Cardiac septum (tissue), 1 donor: ENCODE measurements around the gene TMEM117. TPM values are rescaled to one million over a fixed set of nuclear protein-coding genes. Genes with fewer than 3 reads are reported as not detected.

Experiments used
- DNase-seq: peaks from one replicate; pipeline ENCODE4 v3.0.0-alpha.2; 2020; ENCODE audit warnings: low spot score
- intact Hi-C: fragments of 100-400 bp; cut with DNase I; formaldehyde crosslinking; loops from one replicate; pipeline ENCODE4 v1.14.0; 2022
- total RNA-seq: library from RNA; stranded (reverse); fragmentation: NEBNext Ultra II Directional; extraction: Animal tissue kit (Norgen Biotek cat#: 25700); gene quantifications from one replicate; pipeline ENCODE4 v1.2.1, GENCODE V29; 2021
- donor health status: DM: no; HTN: no; CAD: no.

TMEM117 gene
- total RNA-seq, 1 donor from 2014 or later: 7.5 TPM

DNA sequence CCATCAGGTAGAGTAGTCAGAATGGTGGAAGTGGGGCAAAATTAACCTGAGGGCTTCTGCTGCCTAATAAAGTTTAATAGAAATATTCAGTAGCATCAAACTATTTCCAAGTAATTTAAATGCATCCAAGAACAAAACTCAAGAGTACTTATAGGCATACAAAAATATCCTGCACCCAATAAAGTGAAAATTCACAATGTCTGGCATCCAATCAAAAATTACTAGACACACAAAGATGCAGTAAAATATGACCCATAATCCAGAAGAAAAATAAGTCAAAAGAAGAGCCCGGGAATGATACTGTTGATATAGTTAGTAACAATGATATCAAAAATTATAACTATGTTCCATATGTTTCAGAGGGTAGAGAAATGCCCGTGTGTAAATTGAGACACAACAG is 95.3 kb downstream of the TMEM117 start:
- intact Hi-C loops: no loop called here
- no peak for DNase-seq

- intact Hi-C loops: no loop called here
Observed at GRCh38 chr12:43935581-43935980, 99.7 kb downstream of the TMEM117 start.

DNA sequence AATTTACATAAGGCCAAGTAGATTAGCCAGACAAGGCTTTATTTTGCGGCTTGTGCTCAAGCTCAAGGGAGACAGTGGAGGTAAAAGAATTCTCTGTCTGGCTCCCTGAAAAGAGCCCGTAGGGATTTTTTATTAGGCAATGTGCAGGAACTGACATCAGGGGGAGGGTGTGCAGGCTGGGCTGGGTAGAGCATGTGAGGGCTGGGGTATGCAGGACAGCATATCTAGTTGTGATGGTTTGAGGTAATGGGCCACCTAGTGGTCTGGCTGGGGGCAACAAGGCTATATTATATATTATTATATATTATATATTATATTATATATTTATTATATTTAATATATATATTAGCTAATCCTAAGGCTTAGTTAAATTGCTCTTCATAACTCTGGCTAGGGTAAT is 102.1 kb downstream of the TMEM117 start:
- intact Hi-C loops: no loop called here
- no peak for DNase-seq

More at GRCh38 chr12:43935581-43935980, 99.7 kb downstream of the TMEM117 start:
- DNase-seq: no peak

GRCh38 chr12:43942379-43942778 is 106.5 kb downstream of the TMEM117 start:
- intact Hi-C loops: no loop called here

DNA sequence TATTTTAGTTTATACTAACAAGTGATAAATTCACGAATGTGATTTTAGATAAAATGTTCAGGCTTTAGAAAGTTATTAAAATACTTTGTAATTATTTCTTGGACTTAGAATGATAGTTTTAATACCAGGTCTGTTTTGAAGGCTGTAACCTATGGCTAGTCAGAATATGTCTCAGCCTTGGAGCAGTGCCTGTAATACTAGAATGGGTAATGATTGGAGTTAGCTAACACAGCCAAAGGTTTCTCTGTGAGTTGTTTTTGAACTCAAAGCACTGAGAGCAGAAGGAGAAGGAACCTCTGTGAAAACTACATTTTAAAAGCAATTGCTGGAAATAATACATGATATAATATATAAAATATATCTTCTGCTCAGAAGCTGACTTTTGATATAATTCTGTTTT is 110.1 kb downstream of the TMEM117 start:
- intact Hi-C loops: no loop called here

More at GRCh38 chr12:43942379-43942778, 106.5 kb downstream of the TMEM117 start:
- DNase-seq: no peak

DNA sequence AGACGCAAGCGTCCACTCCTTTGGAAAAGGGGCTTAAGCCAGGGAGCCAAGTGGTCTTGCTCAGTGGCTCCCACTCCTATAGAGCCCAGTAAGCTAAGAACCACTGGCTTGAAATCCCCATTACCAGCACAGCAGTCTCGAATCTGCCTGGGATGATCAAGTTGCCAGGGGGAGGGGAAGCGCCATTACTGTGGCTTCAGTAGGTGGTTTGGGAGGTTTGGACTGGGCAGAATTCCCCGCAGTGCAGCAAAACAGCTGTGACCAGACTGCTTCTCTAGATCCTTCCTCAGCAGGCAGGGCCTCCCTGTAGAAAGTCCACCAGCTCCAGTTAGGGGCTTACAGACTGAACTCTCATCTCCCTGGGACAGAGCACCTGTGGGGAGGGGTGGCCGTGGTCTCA is 115.4 kb downstream of the TMEM117 start:
- no peak for DNase-seq
- intact Hi-C loops: no loop called here

More for the DNA sequence above, 110.1 kb downstream of the TMEM117 start:
- no peak for DNase-seq

DNA sequence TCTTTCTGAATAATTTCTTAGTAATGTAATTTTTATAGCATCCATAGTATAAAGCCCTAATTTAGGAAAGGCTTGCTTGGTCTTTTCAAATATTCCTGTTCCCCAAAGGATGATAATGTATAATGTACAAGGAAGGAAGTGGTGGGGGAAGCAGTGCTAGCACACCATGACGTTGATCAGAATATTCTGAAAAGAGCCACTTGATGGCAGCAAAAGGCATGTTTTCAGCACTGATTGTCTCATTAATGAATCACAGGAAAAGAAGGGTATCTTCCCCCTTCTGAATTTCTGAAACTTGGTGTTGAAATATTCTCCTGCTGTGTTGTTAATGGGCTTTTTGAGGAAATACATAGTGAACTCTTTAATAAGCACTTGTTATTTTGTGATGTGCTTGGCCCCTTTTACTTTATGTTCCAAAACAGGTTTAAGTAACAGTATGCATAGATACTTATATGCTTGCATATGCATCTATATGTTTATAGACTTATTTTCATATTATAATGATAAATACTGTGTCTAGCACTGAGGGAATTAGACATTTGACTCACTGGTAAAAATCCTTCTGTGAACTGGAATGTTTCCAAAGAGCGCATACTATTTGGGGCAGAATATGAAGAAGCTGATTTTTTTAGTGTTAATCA is 122.0 kb downstream of the TMEM117 start:
- intact Hi-C loops: no loop called here
- DNase-seq: no peak

- no peak for DNase-seq
- intact Hi-C loops: no loop called here
Observed at GRCh38 chr12:43964033-43964432, 128.2 kb downstream of the TMEM117 start.

- DNase-seq: no peak
- intact Hi-C loops: no loop called here
Observed at GRCh38 chr12:43964961-43965360, 129.1 kb downstream of the TMEM117 start.

GRCh38 chr12:43965899-43966298 is 130.0 kb downstream of the TMEM117 start:
- intact Hi-C loops: no loop called here
- no peak for DNase-seq

- DNase-seq: no peak
Observed at GRCh38 chr12:43968736-43969135, 132.9 kb downstream of the TMEM117 start.

DNA sequence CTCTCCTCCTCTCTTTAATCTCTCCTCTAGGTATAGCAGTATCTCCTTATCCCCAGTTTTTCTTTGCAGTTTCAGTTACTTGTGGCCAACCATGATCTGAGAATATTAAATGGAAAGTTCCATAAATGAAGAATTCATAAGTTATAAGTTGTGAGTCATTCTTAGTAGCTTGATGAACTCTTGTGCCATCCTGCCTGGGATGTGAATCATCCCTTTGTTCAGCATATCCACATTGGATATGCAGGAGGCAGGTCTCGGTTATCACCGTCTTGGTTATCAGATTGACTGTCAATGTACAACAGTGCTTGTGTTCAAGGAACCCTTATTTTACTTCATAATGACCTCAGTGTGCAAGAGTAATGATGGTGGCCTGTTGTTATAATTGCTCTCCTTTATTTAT is 134.0 kb downstream of the TMEM117 start:
- DNase-seq: no peak
- intact Hi-C loops: no loop called here

More at GRCh38 chr12:43968736-43969135, 132.9 kb downstream of the TMEM117 start:
- intact Hi-C loops: no loop called here

DNA sequence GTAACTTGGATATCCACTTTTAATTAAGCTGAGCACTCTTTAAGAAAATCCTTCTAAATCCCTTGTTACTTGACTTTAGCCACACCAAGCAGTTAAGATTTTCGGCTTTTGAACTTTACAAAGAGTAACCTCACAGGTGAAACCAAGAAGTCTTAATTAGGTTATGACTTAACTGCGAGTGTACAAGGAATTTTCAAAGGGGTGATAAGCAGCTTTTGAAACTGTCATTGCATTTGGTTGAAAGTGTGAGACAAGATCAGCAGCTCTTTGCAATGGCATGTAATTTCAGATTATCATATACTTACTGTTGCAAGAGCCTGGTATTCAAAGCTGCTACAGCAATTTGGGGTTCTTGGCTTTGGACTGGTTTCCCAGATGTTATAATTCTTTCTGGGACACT is 137.5 kb downstream of the TMEM117 start:
- DNase-seq: no peak
- intact Hi-C loops: no loop called here

DNA sequence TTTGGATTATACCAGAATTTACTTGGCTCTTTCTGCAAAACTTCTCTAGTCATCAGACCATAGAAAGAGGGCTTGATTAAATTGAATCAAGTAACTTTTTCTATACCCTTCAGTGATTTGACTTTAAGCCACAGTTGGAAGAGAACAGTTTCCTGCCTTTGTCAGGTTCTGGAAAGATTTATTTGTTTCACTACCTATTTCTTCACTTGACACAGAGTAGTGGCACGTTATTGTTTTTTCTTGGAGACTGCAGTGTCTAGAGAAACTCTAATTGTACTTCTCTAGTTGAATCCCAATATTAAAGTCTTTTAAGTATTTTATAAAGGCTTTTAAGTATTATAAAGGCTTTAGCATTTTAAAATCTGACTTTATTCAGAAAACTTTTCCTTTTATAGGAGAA is 138.1 kb downstream of the TMEM117 start:
- DNase-seq: no peak
- intact Hi-C loops: no loop called here

GRCh38 chr12:43976027-43976426 is 140.1 kb downstream of the TMEM117 start:
- DNase-seq: no peak
- intact Hi-C loops: no loop called here

GRCh38 chr12:43978556-43978955 is 142.7 kb downstream of the TMEM117 start:
- intact Hi-C loops: no loop called here
- no peak for DNase-seq

- intact Hi-C loops: no loop called here
- DNase-seq: no peak
Observed at GRCh38 chr12:43979450-43979849, 143.6 kb downstream of the TMEM117 start.

- DNase-seq: no peak
- intact Hi-C loops: no loop called here
Observed at GRCh38 chr12:43980627-43981191, 144.8 kb downstream of the TMEM117 start.

- intact Hi-C loops: no loop called here
- no peak for DNase-seq
Observed at GRCh38 chr12:43981726-43982125, 145.8 kb downstream of the TMEM117 start.

- intact Hi-C loops: no loop called here
- DNase-seq: no peak
Observed at GRCh38 chr12:43982544-43982943, 146.7 kb downstream of the TMEM117 start.

DNA sequence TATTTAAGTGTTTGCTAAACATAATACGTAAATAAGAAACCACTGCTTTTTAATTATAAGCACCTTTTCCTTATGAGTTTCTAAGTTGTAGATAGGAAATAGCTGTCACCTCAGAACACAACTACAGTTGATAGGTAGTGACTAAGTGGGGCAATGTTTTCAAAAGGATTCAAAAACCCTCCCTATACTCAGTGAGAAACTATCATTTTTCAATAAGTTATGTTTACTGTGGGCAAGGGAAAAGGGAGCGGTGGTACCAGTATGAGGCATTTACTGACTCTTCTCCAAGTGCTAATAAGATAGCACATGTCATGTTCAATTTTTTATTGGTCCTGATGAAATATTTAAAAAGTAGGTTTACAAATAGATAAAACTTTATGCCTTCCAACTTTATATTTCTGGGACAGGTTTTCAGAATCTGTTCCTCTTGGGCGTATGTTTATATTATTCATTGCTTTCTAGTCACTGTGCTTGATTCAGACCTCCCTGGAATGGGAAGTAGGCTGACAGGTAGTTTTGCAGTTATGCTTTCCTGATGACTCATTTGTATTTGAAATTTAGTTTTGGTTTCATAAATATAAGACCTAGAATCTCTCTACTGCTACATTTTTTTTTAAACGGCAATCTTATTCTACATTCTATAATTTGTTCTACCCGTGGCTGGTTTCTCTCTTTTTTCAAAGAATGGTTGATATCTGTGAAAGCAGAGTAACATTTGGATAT is 153.1 kb downstream of the TMEM117 start:
- intact Hi-C loops: no loop called here
- no peak for DNase-seq
